OCI-LY1 (cell line): ENCODE measurements around the gene ATP9B.

Experiments
- H2AFZ ChIP-seq: fragments of 200-600 bp; sonication (generic), shearing (Covaris generic); 2 replicates; pipeline ENCODE4 v1.6.0; 2014; ENCODE audit warnings: antibody characterized with exemption, mild to moderate bottlenecking, low read length
- H3F3A ChIP-seq: fragments of 200-600 bp; sonication (generic), shearing (Covaris generic); 2 replicates; pipeline ENCODE4 v1.6.0; 2014; ENCODE audit warnings: mild to moderate bottlenecking, antibody characterized with exemption, low read length, moderate library complexity; ENCODE audit not compliant: insufficient read depth
- H3K27ac ChIP-seq: fragments of 200-600 bp; sonication (generic); 2 replicates; pipeline ENCODE4 v1.5.1; 2014; ENCODE audit warnings: low read length, mixed run types, mild to moderate bottlenecking, low read depth; ENCODE audit not compliant: poor library complexity, severe bottlenecking
- H3K27me3 ChIP-seq: fragments of 200-600 bp; sonication (generic); 2 replicates; pipeline ENCODE4 v1.6.0; 2014; ENCODE audit warnings: antibody characterized with exemption, mild to moderate bottlenecking, low read length, moderate library complexity; ENCODE audit not compliant: insufficient read depth
- H3K36me3 ChIP-seq: fragments of 200-600 bp; sonication (generic); 2 replicates; pipeline ENCODE4 v1.6.1; 2014; ENCODE audit warnings: mild to moderate bottlenecking, antibody characterized with exemption, low read length, moderate library complexity, mixed read lengths; ENCODE audit not compliant: insufficient read depth
- H3K4me1 ChIP-seq: fragments of 200-600 bp; sonication (generic); 2 replicates; pipeline ENCODE4 v1.5.1; 2014; ENCODE audit warnings: mild to moderate bottlenecking, low read length, moderate library complexity; ENCODE audit not compliant: insufficient read depth, severe bottlenecking
- H3K4me2 ChIP-seq: fragments of 200-600 bp; sonication (generic), shearing (Covaris generic); 2 replicates; pipeline ENCODE4 v1.6.1; 2014; ENCODE audit warnings: low read length
- H3K4me3 ChIP-seq: fragments of 200-600 bp; sonication (generic); 2 replicates; pipeline ENCODE4 v1.5.1; 2014; ENCODE audit warnings: low read length, low read depth, mild to moderate bottlenecking, mixed read lengths; ENCODE audit not compliant: poor library complexity, severe bottlenecking
- H3K79me2 ChIP-seq: fragments of 200-600 bp; shearing (Covaris generic); 2 replicates; pipeline ENCODE4 v1.6.1; 2016; ENCODE audit warnings: mixed run types, low read length, mixed read lengths; ENCODE audit not compliant: insufficient read depth
- H3K9ac ChIP-seq: fragments of 200-600 bp; sonication (generic), shearing (Covaris generic); 2 replicates; pipeline ENCODE4 v1.6.1; 2014; ENCODE audit warnings: mild to moderate bottlenecking, low read length, mixed read lengths
- H3K9me2 ChIP-seq: fragments of 200-600 bp; sonication (generic), shearing (Covaris generic); 2 replicates; pipeline ENCODE4 v1.6.1; 2014; ENCODE audit warnings: low read depth, mild to moderate bottlenecking, low read length, mixed read lengths
- H3K9me3 ChIP-seq: fragments of 200-600 bp; shearing (Covaris generic); 2 replicates; pipeline ENCODE4 v1.6.1; 2014; ENCODE audit warnings: low read length, mixed read lengths
- H4K20me1 ChIP-seq: fragments of 200-600 bp; sonication (generic), shearing (Covaris generic); 2 replicates; pipeline ENCODE4 v1.6.0; 2016; ENCODE audit warnings: mild to moderate bottlenecking, low read length; ENCODE audit not compliant: insufficient read depth
- EZH2 ChIP-seq: fragments of 200-600 bp; sonication (generic), shearing (Covaris generic); IDR thresholded peaks from 2 replicates; pipeline ENCODE4 v1.8.0; 2017; ENCODE audit warnings: borderline replicate concordance, mixed run types, mild to moderate bottlenecking, antibody characterized with exemption, low read length, moderate library complexity, mixed read lengths
- TF ChIP-seq, protein P1 (sequence below): fragments of 200-600 bp; sonication (generic), shearing (Covaris generic); IDR thresholded peaks from 2 replicates; pipeline ENCODE4 v1.5.1; 2017; ENCODE audit warnings: mild to moderate bottlenecking, antibody characterized with exemption, low read length, moderate library complexity, mixed read lengths

The ATP9B gene

DNA sequence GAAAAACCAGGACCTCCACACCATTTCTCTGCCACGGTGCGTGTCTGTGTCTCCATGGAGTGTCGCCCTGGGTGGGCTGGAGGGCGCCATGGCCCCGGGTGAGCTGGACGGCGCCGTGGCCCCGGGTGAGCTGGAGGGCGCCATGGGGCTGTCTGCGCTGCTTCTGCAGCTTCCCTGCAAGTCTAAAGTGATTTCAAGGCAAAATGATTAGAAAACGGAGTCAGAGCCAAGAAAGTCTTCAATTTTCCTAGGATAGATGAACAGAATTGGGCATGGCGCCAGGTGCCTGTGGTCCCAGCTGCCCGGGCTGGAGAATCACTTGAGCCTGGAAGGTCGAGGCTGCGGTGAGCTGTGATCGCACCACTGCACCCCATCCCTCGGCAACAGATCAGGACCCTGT is 298.8 kb downstream of the ATP9B start:
- no peak for TF ChIP-seq EZH2
- TF ChIP-seq, protein P1, sequence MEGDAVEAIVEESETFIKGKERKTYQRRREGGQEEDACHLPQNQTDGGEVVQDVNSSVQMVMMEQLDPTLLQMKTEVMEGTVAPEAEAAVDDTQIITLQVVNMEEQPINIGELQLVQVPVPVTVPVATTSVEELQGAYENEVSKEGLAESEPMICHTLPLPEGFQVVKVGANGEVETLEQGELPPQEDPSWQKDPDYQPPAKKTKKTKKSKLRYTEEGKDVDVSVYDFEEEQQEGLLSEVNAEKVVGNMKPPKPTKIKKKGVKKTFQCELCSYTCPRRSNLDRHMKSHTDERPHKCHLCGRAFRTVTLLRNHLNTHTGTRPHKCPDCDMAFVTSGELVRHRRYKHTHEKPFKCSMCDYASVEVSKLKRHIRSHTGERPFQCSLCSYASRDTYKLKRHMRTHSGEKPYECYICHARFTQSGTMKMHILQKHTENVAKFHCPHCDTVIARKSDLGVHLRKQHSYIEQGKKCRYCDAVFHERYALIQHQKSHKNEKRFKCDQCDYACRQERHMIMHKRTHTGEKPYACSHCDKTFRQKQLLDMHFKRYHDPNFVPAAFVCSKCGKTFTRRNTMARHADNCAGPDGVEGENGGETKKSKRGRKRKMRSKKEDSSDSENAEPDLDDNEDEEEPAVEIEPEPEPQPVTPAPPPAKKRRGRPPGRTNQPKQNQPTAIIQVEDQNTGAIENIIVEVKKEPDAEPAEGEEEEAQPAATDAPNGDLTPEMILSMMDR: no peak
- no peak overlapping the region for H3K9ac ChIP-seq
- H3K4me1 ChIP-seq: no peaks in the 10 kb centered on the region
- H4K20me1 ChIP-seq: no peaks in the 10 kb centered on the region
- H3K27me3 ChIP-seq: no peaks in the 10 kb centered on the region
- no peak overlapping the region for H2AFZ ChIP-seq
- H3K9me3 ChIP-seq: no peaks in the 10 kb centered on the region
- peaks cover 3% of the 10 kb centered on the region; the same call in 1 of the 2 replicates for H3K36me3 ChIP-seq
- H3K9me2 ChIP-seq: no peaks in the 10 kb centered on the region
- no peaks in the 10 kb centered on the region for H3K79me2 ChIP-seq
- H3K4me3 ChIP-seq: no peak overlapping the region
- H3K27ac ChIP-seq: no peak overlapping the region
- H3K4me2 ChIP-seq: no peak overlapping the region
- no peaks in the 10 kb centered on the region for H3F3A ChIP-seq

DNA sequence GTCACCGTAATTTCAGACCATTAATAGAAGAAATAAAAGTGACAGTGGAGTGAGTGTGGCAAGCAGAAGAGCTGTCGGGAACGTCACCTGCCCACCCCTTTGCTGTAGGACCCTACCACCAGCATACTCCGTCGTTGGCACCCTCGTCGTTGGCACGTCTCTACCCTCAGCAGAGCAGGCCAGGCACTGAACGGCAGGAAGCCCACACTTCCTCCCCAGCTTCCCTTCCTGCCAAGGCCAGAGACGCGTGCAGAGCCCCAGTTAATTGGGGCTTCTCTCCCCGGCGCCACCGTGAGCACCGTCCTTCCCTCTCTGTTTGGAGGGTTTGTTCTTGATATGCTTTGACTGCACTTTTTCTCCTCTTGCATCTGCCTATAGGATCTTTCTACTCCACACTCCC is 299.5 kb downstream of the ATP9B start:
- Histone ChIP-seq H3K4me2 (no peak overlapping the region), H3K79me2 (no peaks in the 10 kb centered on the region), H3K9ac (no peak overlapping the region), H2AFZ (no peak overlapping the region), H4K20me1 (no peaks in the 10 kb centered on the region), H3K27me3 (no peaks in the 10 kb centered on the region), H3K4me1 (no peaks in the 10 kb centered on the region), H3K9me3 (no peaks in the 10 kb centered on the region), H3K9me2 (no peaks in the 10 kb centered on the region), H3K27ac (no peak overlapping the region), H3K36me3 (no peaks in the 10 kb centered on the region), H3K4me3 (no peak overlapping the region), H3F3A (no peaks in the 10 kb centered on the region)
- no peak for TF ChIP-seq EZH2

DNA sequence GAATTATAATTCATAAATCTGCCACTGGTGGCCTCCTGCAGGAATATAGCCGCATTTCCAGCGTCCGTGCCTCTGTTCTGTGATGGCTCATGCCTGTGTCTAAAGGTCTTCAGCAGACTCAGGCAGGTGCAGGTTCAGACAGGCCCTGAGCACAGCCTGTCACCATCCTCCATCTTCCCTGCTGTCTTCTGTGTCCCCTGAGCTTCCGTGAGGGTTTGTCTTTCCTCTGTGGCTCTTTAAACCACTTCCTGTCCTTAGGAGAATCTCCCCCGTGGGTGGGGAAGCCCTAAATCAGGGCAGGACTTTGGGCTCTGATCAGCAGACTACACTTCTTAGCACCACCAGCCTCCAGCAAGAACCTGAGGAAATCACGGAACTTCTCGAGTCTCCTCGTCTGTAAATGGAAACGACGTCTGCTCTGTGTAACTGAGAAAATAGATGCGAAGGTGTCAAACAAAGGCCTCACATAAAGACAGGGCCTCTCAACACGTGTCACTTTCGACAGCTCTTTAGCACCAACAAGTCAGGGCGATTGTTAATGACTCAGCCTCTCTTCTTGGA is 302.4 kb downstream of the ATP9B start:
- H3K9me3 ChIP-seq: no peaks in the 10 kb centered on the region
- H3K36me3 ChIP-seq: no peaks in the 10 kb centered on the region
- no peak overlapping the region for H3K4me3 ChIP-seq
- no peaks in the 10 kb centered on the region for H3K27me3 ChIP-seq
- H3K9ac ChIP-seq: no peak overlapping the region
- no peak overlapping the region for H3K4me2 ChIP-seq
- H3F3A ChIP-seq: no peaks in the 10 kb centered on the region
- TF ChIP-seq, protein P1: no peak
- no peak for TF ChIP-seq EZH2
- no peaks in the 10 kb centered on the region for H4K20me1 ChIP-seq
- no peaks in the 10 kb centered on the region for H3K4me1 ChIP-seq
- no peak overlapping the region for H3K27ac ChIP-seq
- H3K9me2 ChIP-seq: no peaks in the 10 kb centered on the region
- no peaks in the 10 kb centered on the region for H3K79me2 ChIP-seq
- no peak overlapping the region for H2AFZ ChIP-seq

DNA sequence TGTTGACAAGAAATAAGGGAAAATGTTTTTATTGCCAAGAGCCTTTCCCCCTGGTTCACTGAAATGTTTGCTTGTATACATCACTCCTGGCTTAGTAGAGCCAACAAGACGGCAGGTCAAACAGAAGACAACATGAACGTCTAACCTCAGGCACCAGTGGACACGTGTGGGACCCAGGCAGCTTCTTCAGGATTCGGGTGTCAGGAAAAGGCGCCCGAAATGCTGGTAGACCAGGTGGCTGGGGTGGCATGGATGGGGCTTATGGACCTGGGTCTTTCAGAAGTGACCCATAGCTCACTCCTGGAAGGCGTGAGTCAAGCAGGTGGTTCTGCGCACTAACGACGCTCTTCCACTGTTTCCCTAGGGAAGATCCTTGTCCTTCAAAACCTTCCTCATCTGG is 303.3 kb downstream of the ATP9B start:
- H3F3A ChIP-seq: no peaks in the 10 kb centered on the region
- TF ChIP-seq, protein P1: no peak
- H3K79me2 ChIP-seq: no peaks in the 10 kb centered on the region
- H4K20me1 ChIP-seq: no peaks in the 10 kb centered on the region
- no peak overlapping the region for H2AFZ ChIP-seq
- H3K36me3 ChIP-seq: no peaks in the 10 kb centered on the region
- no peak overlapping the region for H3K4me2 ChIP-seq
- H3K9me2 ChIP-seq: no peaks in the 10 kb centered on the region
- no peak overlapping the region for H3K4me3 ChIP-seq
- no peak overlapping the region for H3K9ac ChIP-seq
- H3K4me1 ChIP-seq: no peaks in the 10 kb centered on the region
- H3K27me3 ChIP-seq: no peaks in the 10 kb centered on the region
- H3K27ac ChIP-seq: no peak overlapping the region
- H3K9me3 ChIP-seq: no peaks in the 10 kb centered on the region
